ENCODE data around the gene IARS2. TPM values are rescaled to one million over a fixed set of nuclear protein-coding genes. Genes with fewer than 3 reads are reported as not detected.

Gene IARS2
- total RNA-seq, 1 experiment from 2014 or later = 72.9 TPM

- no peak overlapping the region for H3K56ac ChIP-seq (ENCODE audit: insufficient read length, low read depth, low read length)
- no peaks in the 10 kb centered on the region for H3K9me3 ChIP-seq (ENCODE audit: control insufficient read depth, low read depth, low read length)
- no peak overlapping the region for H3K4ac ChIP-seq (ENCODE audit: low read depth, low read length)
- H3K4me2 ChIP-seq (ENCODE audit: insufficient read depth, insufficient read length, low read length) = no peak overlapping the region
- no CpG with 5 or more reads among the region's 6 CpGs for WGBS (ENCODE audit: extremely low coverage, insufficient read length, low lambda C conversion rate)
- H2AK5ac ChIP-seq (ENCODE audit: insufficient read length, low read length) = no peak overlapping the region
- H3K79me2 ChIP-seq (ENCODE audit: insufficient read depth, low read length) = no peaks in the 10 kb centered on the region
- H4K20me1 ChIP-seq (ENCODE audit: control insufficient read depth, insufficient read depth, insufficient read length) = no peaks in the 10 kb centered on the region
- no peaks in the 10 kb centered on the region for H3K9me3 Mint-ChIP-seq
- no peaks in the 10 kb centered on the region for H3K79me1 ChIP-seq (ENCODE audit: insufficient read depth, low read depth, low read length, poor library complexity, severe bottlenecking)
- H2BK15ac ChIP-seq (ENCODE audit: low read depth, low read length) = no peak overlapping the region
- DNase-seq = no peak
- no peak overlapping the region for H3K23ac ChIP-seq (ENCODE audit: insufficient read length, low read depth, low read length)
- H3K27me3 Mint-ChIP-seq (ENCODE audit: low read depth) = no peaks in the 10 kb centered on the region
- no peak overlapping the region; a peak in 1 of 7 replicates for H3K27ac Mint-ChIP-seq
- no peak overlapping the region for H3K14ac ChIP-seq (ENCODE audit: insufficient read depth, low read length)
- TF ChIP-seq CTCF (conservative IDR thresholded peaks at IDR 0.05) = no peak
- no peak overlapping the region for H2BK120ac ChIP-seq (ENCODE audit: low read depth, low read length, poor library complexity, severe bottlenecking)
- H3K4me3 Mint-ChIP-seq = no peak overlapping the region
- no peak overlapping the region for H2AFZ ChIP-seq (ENCODE audit: low read length)
- H2BK12ac ChIP-seq (ENCODE audit: insufficient read length, low read depth, low read length) = no peak overlapping the region
- peaks cover 4 to 23% (median 12%) of the 10 kb centered on the region in 3 experiments; a peak in 6 of 7 replicates for H3K36me3 Mint-ChIP-seq (ENCODE audit: insufficient read depth in 1 of 3, low read depth in 3 of 3)
- H4K8ac ChIP-seq (replicated peaks; ENCODE audit: insufficient read length, low read depth, low read length) = no peak overlapping the region
- H3K18ac ChIP-seq (ENCODE audit: insufficient read length, low read depth, low read length) = no peak overlapping the region
- H4K5ac ChIP-seq (ENCODE audit: insufficient read length, low read depth, low read length) = no peak overlapping the region
- no peaks in the 10 kb centered on the region for H3K4me1 ChIP-seq (ENCODE audit: insufficient read depth, low read length)
- no peak overlapping the region for H2BK20ac ChIP-seq (ENCODE audit: low read depth, low read length, poor library complexity, severe bottlenecking)
- H3K27ac ChIP-seq (ENCODE audit: insufficient read length, low read depth, low read length) = no peak overlapping the region
- no peak overlapping the region for H4K91ac ChIP-seq (ENCODE audit: insufficient read length, low read depth, low read length)
- no peaks in the 10 kb centered on the region for H3K27me3 ChIP-seq (ENCODE audit: insufficient read depth, low read length)
- no peak overlapping the region for H2BK5ac ChIP-seq (ENCODE audit: insufficient read length, low read length)
- no peak overlapping the region for H3K9ac ChIP-seq (ENCODE audit: extremely low read depth, insufficient read length, low read length)
- H3K4me1 Mint-ChIP-seq = peaks cover 8 to 14% of the 10 kb centered on the region in 2 experiments
- H3K23me2 ChIP-seq (ENCODE audit: insufficient read length, low read depth, low read length, poor library complexity, severe bottlenecking) = no peaks in the 10 kb centered on the region
- no peak overlapping the region for H3T11ph ChIP-seq (ENCODE audit: low read length)
These were observed 31.3 kb upstream of the IARS2 start for GRCh38 chr1:220062629-220063028.
